GM13977 (cell line): ENCODE data around the gene PARVG.
"Not testable (repeated sequence)": the region's sequence is repeated elsewhere in the genome, so short reads cannot be mapped to it uniquely, and the experiment has no call there.

Source experiments
- DNase-seq: peaks from one replicate; pipeline ENCODE4 v3.0.0; 2012; ENCODE audit warnings: low spot score
- CTCF ChIP-seq: IDR thresholded peaks from 2 replicates; pipeline ENCODE4 v1.5.1; 2012; ENCODE audit warnings: mild to moderate bottlenecking, control low read depth; ENCODE audit not compliant: insufficient read depth; ENCODE audit errors: extremely low read depth, missing control alignments
- in situ Hi-C: fragments of 300-500 bp; cut with MboI; formaldehyde crosslinking; loops from one replicate; pipeline ENCODE4 v1.12.0; 2022; ENCODE audit warnings: low sequenced_read_pairs, low pct_unique_long_range_greater_than_20kb, mixed read lengths, inconsistent platforms; ENCODE audit not compliant: unreplicated experiment

PARVG gene

GRCh38 chr22:44237290-44237689, 56.6 kb downstream of the PARVG start:
- TF ChIP-seq CTCF, result no peak
- in situ Hi-C loops, result no loop called here
- DNase-seq, result no peak

- DNase-seq, in situ Hi-C loops: not testable (repeated sequence)
These were observed 60.4 kb downstream of the PARVG start for GRCh38 chr22:44241121-44241520.

GRCh38 chr22:44242946-44243724, 62.4 kb downstream of the PARVG start:
- no peak for DNase-seq
- in situ Hi-C loops, result no loop called here
- no peak for TF ChIP-seq CTCF

- no peak for DNase-seq
- in situ Hi-C loops, result no loop called here
- no peak for TF ChIP-seq CTCF
These were observed 63.0 kb downstream of the PARVG start for GRCh38 chr22:44243761-44244160.

GRCh38 chr22:44244265-44244822, 63.6 kb downstream of the PARVG start:
- DNase-seq, result no peak
- in situ Hi-C loops, result no loop called here
- no peak for TF ChIP-seq CTCF

GRCh38 chr22:44245438-44245837, 64.7 kb downstream of the PARVG start:
- no peak for TF ChIP-seq CTCF
- no peak for DNase-seq
- in situ Hi-C loops, result no loop called here

- no peak for DNase-seq
- in situ Hi-C loops, result no loop called here
- no peak for TF ChIP-seq CTCF
These were observed 65.1 kb downstream of the PARVG start for GRCh38 chr22:44245867-44246266.
